ENCODE measurements around the gene ITSN1.

DNA sequence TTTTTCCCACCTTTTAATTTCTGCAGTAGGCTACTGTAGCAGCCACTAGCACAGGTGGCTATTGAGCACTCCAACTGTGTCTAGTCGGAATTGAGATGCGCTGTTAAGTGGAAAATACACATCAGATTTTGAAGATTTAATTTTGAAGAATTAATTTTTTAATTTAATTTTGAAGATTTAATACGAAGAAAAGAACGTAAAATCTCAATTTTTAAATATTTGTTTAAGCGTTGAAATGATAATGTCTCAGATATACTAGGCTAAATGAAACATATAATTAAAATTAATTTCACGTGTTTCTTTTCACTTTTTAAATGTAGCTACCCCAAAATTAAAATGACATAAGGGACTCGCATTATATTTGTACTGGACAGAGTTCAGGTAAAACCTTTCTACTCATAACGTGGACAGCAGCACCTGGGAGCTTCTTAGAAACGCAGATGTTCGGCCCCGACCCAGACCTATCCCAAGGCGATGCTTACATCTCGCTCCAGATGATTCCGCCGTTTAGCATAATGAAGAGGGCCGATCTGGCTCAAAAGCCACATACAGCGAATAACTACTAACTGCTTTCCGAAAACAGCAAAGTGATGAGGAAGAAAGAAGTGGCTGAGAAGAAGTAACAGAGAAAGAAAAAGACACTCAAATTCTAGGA lies 1.5 kb upstream of the ITSN1 start:
- TF ChIP-seq, protein P1, sequence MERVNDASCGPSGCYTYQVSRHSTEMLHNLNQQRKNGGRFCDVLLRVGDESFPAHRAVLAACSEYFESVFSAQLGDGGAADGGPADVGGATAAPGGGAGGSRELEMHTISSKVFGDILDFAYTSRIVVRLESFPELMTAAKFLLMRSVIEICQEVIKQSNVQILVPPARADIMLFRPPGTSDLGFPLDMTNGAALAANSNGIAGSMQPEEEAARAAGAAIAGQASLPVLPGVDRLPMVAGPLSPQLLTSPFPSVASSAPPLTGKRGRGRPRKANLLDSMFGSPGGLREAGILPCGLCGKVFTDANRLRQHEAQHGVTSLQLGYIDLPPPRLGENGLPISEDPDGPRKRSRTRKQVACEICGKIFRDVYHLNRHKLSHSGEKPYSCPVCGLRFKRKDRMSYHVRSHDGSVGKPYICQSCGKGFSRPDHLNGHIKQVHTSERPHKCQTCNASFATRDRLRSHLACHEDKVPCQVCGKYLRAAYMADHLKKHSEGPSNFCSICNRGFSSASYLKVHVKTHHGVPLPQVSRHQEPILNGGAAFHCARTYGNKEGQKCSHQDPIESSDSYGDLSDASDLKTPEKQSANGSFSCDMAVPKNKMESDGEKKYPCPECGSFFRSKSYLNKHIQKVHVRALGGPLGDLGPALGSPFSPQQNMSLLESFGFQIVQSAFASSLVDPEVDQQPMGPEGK (CRISPR knock-in tag; IDR thresholded peaks at IDR 0.05; ENCODE audit: borderline replicate concordance): no peak
- TF ChIP-seq SNAI2 (CRISPR knock-in tag; IDR thresholded peaks at IDR 0.05) (no peak), ARNTL (CRISPR knock-in tag; IDR thresholded peaks at IDR 0.05; ENCODE audit: borderline replicate concordance, low read depth) (no peak), TOX (CRISPR knock-in tag; IDR thresholded peaks at IDR 0.05; ENCODE audit: borderline replicate concordance) (no peak), ZNF8 (CRISPR knock-in tag; IDR thresholded peaks at IDR 0.05) (no peak), ZFP3 (CRISPR knock-in tag; IDR thresholded peaks at IDR 0.05) (no peak), CSDC2 (CRISPR knock-in tag; IDR thresholded peaks at IDR 0.05) (no peak), ZNF565 (CRISPR knock-in tag; conservative IDR thresholded peaks at IDR 0.05; ENCODE audit: low read depth) (no peak), PPARA (CRISPR knock-in tag; IDR thresholded peaks at IDR 0.05; ENCODE audit: borderline replicate concordance) (no peak), ZC3H10 (CRISPR knock-in tag; IDR thresholded peaks at IDR 0.05) (no peak), TCF4 (CRISPR knock-in tag; IDR thresholded peaks at IDR 0.05; ENCODE audit: borderline replicate concordance) (no peak)
- TF ChIP-seq, protein P2, sequence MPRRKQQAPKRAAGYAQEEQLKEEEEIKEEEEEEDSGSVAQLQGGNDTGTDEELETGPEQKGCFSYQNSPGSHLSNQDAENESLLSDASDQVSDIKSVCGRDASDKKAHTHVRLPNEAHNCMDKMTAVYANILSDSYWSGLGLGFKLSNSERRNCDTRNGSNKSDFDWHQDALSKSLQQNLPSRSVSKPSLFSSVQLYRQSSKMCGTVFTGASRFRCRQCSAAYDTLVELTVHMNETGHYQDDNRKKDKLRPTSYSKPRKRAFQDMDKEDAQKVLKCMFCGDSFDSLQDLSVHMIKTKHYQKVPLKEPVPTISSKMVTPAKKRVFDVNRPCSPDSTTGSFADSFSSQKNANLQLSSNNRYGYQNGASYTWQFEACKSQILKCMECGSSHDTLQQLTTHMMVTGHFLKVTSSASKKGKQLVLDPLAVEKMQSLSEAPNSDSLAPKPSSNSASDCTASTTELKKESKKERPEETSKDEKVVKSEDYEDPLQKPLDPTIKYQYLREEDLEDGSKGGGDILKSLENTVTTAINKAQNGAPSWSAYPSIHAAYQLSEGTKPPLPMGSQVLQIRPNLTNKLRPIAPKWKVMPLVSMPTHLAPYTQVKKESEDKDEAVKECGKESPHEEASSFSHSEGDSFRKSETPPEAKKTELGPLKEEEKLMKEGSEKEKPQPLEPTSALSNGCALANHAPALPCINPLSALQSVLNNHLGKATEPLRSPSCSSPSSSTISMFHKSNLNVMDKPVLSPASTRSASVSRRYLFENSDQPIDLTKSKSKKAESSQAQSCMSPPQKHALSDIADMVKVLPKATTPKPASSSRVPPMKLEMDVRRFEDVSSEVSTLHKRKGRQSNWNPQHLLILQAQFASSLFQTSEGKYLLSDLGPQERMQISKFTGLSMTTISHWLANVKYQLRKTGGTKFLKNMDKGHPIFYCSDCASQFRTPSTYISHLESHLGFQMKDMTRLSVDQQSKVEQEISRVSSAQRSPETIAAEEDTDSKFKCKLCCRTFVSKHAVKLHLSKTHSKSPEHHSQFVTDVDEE (CRISPR knock-in tag; IDR thresholded peaks at IDR 0.05): no peak
- TF ChIP-seq, protein P3, sequence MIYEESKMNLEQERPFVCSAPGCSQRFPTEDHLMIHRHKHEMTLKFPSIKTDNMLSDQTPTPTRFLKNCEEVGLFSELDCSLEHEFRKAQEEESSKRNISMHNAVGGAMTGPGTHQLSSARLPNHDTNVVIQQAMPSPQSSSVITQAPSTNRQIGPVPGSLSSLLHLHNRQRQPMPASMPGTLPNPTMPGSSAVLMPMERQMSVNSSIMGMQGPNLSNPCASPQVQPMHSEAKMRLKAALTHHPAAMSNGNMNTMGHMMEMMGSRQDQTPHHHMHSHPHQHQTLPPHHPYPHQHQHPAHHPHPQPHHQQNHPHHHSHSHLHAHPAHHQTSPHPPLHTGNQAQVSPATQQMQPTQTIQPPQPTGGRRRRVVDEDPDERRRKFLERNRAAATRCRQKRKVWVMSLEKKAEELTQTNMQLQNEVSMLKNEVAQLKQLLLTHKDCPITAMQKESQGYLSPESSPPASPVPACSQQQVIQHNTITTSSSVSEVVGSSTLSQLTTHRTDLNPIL (CRISPR knock-in tag; IDR thresholded peaks at IDR 0.05; ENCODE audit: low read depth): no peak
